ENCODE results near the gene CTBP1.
A peak's percentile ranks its signal among the peaks of the same experiment; 100 is the strongest.
"Not testable (repeated sequence)": the region's sequence is repeated elsewhere in the genome, so short reads cannot be mapped to it uniquely, and the experiment has no call there.

CTBP1 gene

DNA sequence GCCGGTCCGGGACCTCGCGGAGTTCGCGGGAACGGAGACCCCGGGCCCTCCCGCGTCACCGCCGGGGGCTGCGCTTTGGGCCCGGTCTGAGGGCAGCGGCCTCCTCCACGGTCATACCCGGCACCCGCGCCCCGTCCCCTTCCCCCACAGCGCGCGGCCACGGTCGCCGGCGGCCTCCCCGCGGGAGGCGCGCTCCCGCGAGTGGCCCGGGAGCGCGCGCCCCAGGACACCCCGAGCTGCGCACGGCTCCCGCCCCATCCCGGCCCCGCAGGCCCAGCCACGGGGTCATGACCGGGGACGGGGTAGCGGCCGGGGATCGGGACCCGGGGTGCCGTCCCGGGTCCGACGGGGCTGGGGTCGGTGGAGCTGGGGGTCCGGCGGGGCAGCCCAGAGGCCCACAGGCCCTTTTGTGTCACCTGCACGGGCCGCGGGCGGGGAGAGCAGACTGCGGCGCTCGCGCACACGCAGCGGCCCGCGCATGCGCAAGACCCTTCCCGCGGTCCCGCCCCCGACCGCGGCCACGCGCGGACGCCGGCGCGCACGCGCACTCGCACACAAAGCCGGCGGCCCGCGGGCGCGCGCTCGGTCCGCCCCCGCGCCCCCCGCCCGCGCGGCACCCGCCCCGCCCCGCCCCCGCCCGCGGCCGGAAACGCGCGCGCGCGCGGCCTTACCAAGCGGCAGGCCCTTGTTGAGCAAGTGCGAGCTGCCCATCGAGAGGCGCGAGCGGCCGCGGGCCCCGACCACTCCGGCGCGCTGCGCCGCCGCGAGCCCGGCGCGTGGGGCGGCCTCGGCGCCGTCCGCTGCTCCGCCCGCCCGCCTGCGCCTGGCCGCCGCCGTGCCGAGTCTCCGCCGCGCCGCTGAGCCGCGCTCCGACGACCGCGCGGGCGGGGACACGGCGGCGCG is at the start of gene CTBP1:
TSS of gene CTBP1 (minus strand) at position 886 of the 903 bp plus-strand sequence. CDS start 7,799 bp downstream, outside the sequence.
- peak; percentile 82 for DNase-seq (ENCODE audit: low spot score)

DNA sequence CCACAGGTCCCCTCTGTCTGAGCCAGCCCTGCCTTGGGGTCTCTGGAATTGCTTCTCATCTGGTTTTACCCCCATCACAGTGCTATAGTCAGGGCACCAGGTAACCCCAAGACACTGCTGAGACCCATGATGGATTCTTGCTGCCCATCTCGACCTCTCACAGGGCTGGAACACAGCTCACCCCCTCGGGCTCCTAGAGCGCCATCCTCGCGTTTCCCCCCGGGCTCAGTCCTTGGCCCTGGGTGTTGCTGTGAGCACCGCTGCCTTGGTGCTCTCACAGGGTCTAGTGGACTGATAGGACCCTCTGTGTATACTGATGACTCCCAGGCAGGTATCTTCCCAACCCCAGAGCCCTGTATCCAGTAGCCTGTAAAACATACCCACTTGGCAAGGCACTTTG is 49.5 kb upstream of the CTBP1 start:
- no peak for DNase-seq (ENCODE audit: low spot score)

DNA sequence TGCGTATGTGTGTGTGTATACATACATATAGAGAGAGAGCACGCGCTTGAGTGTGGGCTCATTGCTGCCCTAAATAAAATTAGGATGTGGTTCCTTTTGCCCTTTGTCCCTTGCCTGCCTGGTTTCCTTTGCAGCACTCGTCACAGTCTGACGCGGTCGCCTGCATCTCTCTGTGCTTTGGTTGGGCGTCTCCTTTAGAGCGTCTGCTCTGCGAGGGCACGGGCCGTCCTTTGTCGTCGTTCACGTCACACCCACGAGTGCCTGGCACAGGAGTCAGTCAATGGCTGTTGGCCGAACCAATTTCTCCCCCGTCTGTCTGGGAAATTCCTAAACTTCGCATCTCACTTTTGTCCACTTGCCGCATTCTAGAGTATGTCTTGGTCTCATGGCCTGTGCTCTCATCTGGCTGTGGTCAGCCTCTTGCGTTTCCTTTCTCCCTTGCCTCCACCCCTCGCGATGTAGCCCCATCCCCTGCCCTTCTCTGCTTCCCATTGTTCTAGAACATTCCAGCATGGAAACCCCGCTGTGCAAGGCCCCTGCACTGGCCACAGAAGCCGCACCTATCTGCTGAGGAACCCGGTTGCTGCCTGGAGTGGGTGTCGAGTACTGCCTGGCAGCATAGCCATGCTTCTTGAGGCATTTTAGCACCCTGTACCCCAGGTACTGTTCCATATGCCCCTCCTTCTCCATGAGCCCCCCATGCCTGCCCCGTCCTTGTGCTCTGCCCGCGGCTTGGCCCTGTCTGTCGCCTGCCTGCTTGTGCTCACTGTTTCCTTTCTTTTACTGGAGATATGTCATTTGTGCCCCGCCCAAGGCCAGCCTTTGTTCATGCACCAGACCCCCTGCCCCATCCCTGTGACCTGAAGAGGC is 48.8 kb upstream of the CTBP1 start:
- DNase-seq (ENCODE audit: low spot score): no peak

DNA sequence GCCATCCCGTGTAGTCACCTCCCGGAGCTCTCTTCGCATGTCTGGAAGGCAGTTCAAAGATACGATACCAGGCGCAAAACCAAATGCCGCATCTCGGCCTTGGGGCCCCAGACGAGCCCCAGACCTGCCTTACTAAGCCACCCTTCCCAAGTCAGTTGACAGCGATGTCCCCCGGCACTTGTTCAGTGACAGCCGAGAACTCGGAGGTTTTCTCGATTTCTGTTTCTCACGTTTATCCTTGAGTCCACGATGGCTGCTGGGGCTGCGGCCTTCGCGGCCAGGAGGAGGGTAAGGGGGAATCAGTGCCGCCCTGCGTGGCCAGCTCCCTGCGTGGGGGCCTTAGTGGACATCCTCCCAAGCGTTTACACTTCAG is 48.1 kb upstream of the CTBP1 start:
- no peak for DNase-seq (ENCODE audit: low spot score)

DNA sequence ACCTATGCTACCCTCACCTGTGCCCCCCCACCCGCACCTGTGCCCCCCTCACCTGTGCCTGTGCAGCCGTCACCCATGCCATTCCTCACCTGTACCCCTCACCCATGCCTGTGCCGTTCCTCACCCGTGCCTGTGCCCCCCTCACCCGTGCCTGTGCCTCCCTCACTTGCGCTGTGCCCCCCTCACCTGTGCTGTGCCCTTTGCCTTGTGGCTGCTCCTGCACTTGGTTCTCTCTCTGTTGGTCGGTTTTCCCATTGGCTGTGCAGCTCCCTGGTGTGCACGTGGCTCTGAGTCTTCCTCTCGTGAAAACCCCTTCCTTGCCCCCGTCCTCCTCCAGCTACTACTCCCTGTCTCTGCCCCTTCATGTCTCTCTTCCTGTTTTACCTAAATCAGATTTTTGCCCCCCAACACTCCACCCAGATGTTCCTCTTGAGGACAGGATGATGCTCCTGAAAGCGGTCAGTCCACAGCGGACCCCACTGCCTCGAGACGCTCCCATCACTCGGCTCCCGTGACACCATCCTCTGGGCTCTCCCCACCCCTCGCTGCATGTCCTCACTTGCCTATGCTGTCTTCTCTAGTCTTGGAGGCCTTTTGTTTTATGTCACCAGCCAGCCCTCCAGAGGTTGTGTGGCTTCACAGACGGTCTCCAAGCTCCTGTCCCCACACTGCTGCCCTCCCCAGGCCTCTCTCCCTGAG is 47.5 kb upstream of the CTBP1 start:
- DNase-seq (ENCODE audit: low spot score): no peak

DNA sequence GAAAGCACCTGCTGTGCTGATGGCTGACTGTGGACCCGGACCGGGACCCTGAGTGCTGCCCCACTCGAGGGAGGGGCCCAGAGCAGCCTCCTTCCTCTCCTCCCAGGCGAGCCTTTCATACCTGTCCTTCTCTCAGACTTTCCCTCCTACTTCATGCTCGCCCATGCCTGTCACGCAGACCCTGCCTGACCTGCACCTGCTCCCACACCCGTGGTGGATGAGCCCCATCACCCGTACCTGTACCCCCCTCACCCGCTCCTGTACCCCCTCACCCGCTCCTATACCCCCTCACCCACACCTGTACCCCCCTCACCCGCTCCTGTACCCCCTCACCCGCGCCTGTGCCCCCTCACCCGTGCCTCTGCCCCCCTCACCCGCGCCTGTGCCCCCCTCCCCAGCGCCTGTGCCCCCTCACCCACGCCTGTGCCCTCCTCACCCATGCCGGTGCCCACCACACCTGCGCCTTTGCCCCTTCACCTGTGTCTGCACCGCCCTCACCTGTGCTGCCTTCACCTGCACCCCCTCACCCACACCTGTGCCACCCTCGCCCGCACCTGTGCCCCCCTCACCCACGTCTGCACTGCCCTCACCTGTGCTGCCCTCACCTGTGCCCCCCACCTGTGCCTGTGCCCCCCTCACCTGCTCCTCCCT is 46.6 kb upstream of the CTBP1 start:
- DNase-seq (ENCODE audit: low spot score): no peak

DNA sequence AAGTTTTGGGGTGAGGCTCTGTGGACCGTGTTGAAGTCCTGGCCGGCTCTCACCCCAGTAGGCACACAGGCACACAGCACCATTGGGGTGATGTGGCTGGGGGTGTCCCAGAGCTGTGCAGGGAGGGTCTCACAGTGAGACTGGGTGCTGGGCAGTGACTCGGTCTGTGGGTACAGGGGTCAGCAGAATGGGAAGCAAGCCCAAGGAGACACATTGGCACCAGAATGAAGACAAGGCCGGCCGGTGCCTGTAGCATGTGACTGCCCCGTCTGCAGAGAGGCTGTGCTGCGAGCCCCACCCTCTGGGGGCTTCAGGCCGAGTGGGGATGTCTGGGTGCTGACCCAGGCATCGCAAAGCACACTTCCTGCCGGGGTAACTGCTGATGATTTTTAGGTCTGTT is 46.0 kb upstream of the CTBP1 start:
- DNase-seq (ENCODE audit: low spot score): no peak

DNA sequence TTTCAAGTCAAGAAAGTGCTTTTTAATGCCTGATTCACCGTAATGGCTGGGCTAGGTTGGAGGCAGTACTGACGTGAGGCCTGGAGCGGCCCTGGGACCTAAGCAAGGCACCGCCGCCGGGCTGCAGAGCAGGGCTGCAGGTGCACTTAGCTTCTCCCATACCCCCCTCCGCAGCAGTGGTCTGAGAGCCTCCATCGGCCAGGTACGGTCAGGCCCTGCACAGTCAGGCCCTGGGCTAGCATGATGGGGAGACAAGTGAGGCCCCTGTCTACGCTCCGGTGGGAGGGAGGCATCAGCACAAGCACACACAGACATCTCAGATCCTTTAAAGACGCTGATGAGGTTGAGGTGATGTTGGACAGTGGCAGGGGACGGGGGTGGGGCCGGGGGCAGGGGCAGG is 45.5 kb upstream of the CTBP1 start:
- no peak for DNase-seq (ENCODE audit: low spot score)

DNA sequence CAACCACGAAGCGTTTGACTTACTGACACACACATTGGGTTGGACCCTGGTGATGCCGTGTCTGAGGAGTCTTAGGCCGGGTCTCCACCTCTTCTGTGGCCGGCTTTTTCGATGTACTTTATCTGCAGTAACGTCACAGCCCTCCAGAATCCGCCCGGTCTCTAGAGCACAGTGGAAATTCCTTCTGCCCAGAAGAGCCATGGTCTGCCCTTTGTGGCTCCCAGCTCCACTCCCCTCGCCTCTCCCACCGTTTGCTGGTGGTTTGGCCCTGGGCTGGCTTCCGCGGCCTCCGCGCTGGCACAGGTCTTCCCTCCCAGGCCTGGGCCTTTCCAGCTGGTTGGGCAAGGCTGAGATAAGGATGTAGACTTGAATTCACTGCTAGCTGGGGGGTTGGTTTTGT is 45.1 kb upstream of the CTBP1 start:
- no peak for DNase-seq (ENCODE audit: low spot score)

DNA sequence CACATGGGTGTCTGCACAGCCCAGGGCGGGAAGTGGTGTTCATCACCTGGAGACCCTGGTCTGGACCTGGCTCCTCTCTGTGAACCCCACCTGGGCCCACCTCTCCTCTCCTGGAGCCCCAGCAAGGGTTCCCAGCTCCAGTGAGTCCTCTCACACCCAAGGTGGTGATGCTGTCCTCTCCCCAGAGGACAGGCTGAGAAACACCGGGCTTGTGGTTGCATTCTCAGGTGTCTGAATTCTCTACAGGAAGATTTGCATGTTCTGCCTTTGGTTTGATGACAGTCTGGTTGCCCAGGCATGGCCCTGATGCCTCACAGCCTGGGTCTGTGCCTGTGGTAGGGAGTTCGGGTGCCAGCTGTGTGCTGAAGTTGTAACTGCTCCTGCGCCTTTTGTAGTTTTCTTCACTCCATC is 44.6 kb upstream of the CTBP1 start:
- no peak for DNase-seq (ENCODE audit: low spot score)

DNA sequence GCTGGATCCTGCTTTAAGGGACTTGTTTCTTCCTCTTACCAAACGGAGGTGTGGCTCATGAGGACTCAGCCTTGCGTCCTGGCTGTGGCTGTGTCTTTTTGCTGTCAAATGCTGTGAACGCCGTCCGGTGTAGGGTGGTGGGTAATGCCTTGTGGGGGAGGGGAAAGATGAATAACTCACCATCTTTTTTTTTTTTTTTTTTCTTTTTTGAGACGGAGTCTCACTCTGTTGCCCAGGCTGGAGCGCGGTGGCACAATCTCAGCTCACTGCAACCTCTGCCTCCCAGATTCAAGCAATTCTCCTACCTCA is 43.7 kb upstream of the CTBP1 start:
- not testable (repeated sequence) for DNase-seq (ENCODE audit: low spot score)

DNA sequence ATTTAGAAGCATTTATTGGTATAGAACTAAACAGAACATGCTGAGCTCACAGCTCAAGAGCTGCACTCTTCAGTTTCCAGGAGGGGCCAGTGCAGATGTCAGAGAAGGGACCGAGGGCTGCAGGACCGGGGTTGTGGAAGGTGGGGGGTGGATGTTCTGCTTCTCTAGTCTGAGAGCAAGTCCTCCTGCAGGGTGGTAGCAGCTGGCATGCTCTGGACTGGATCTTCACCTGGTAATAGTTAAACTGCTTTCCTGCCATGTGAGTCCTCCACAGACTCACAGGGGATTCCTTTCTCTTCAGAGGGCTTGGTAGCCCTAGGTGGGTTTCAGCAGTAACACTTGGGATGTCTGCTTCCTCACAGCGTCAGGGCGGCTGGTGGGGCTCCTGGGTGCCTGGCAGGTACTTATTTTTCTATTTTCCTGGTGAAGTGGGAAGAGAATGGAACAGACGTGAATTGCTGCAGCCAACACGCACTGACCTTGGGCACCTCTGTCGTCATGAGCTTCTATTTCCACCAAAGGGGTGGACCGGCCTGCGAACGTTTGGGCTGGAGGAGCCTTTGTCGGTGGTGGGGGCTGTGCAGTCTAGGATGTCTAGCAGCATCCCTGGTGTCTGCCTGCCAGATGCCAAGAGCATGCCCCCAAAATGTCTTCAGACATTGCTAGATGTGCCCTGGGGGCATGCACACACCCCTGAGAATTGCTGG is 43.2 kb upstream of the CTBP1 start:
- DNase-seq (ENCODE audit: low spot score): no peak

DNA sequence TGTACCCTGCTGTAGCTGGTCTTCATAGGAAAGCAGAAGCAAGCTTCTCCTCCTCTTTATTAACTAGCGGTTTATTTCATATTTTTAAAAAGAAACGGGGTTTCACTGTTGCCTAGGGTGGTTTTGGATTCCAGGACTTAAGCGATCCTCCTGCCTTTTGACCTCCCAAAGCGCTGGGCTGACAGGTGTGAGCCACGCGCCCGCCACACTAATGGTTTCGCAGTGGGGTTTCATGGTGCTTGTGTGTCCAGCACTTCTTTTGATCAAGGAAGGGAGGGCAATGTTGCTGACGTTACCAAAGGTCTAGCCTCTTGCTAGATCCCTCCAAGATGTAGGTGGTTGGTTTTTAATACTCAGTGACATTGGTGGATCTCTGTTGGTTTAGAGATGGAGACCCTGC is 42.2 kb upstream of the CTBP1 start:
- no peak for DNase-seq (ENCODE audit: low spot score)

DNA sequence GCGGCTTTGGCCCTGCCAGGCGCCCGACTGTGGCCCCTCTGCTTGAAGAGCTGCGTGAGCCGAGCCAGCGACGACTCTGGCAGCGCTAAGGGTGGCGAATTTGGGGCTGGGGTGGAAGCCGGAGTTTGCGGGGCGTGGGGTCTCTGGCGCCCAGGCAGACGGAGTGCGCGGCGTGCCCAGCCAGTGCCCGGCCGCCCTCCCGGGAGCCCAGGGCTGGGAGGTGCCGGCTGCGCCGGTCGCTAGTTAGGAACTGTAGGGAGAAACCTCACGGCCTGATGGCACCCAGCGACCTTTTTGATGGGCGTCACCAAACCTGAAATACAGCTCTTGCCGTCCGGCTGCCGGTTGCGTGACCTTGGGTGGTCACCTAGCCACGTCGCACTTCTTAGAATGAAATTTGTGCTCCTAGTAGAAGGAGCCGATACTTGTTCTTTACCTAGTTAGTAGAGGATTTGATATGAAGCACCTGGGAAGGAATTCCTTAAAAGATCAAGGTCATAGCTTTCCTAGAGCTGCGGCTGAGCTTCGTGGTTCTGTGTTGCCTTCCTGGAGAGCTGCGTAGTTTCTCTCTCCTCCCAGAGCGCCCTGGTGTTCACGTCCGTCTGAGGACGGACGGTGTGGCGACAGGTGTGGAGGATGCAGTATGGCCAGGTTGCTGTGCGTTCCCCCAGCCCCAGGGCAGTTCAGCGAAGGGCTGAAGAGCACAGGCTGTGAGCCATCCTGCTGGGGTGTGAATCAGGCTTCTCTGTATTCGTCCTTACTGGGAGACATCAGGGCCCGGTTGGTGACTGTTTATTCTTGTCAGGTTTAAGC is 41.4 kb upstream of the CTBP1 start:
- DNase-seq (ENCODE audit: low spot score): no peak

DNA sequence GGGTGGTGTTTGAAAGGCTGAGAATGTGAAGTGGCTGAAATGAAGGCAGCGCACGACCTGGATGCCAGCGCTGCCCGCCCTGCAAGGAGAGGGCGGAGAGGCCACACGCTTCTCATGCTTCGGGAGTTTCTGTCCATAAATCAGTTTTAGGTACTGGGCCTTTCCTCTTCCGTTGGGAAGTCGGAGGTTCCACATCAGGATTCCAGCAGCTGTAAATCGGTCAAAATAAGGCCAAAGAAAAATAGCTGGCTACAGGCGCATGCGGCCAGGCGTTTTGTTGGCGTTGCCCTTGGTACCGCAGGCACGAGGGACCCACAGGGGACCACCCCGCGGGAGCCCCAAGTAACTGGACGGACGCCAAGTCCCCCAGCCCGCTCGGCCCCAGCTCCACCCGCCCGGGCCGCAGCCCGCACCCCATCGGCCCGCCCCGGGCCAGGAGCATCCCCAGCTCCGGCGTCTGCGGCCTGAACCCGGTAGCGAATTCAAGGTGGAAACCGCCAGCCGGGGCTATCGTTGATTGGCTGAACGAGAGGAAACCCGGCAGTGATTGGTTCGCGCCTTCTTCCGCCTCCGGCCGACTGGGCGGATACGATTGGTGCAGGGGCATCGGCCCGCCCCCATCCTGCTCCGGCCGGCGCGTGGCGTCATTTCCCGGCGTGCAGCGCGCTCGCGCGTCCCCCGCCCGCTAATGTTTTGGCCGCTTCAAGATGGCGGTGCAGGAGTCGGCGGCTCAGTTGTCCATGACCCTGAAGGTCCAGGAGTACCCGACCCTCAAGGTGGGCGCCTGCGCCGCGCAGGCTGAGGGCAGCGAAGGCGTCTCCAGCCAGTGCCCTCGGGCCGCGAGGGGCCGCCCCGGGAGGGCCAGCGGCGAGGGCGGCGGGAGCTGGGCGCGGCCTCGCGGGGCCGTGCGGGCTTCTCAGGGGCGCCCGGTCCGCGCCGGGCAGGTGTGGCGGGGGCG is 40.6 kb upstream of the CTBP1 start, which contains the start of gene MAEA:
TSS of gene MAEA (plus strand) at position 685 of the 958 bp plus-strand sequence. CDS start at position 708, 23 bp downstream.
- DNase-seq (ENCODE audit: low spot score): peak; percentile 99

DNA sequence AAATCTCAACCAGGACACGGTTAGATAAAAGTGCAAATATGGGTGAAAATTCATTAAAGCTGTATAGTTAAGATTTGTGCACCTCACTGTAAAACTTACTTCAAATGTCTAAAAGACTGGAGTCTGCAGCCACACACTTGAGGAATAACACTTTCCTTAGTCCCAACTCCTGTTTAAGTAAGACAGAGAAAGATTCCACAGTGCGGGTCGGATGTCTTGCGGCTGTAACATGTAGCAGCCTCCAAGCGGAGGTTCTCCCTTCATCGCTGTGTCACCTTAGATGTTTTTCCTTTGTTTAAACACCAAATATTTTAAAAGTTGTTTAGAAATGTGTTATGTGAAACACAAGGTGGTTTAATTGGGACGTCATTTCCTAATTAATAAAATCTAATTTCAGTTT is 39.9 kb upstream of the CTBP1 start:
- DNase-seq (ENCODE audit: low spot score): no peak

DNA sequence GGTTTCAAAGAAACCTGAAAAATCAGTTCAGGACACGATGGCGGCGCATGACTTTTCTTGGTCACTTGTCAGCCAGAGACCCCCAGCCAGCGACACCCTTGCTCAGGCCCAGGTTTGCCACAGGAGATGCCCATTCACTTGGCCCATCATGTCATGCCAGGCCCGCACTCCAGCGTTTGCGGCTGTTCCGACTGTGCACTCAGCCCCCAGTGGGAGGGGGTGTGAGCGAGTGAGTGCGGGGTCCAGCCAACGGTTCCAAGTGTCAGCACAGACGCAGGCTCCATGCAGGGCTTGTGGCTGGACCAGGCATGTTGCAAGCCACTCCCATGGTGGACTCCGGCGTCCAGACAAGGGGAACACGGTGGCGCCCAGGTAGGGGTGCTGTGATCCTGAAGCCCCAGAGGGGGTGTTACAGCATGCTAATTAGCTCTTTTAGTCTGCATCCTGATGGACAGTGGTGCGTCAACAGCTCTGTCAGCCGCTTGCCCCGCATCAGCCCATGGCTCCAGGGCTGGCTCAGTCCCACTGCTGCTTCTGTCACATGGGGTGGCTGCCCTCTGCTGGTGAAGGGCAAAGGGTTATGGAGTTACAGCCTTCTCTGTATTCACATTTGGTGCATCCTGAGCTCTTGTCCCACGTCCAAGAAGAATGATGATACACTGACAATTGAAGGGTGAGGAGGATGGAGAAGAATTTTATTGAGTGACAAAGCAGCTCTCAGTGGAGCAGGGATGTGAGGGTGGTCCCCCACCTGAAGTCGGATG is 37.0 kb upstream of the CTBP1 start:
- DNase-seq (ENCODE audit: low spot score): peak; percentile 42

DNA sequence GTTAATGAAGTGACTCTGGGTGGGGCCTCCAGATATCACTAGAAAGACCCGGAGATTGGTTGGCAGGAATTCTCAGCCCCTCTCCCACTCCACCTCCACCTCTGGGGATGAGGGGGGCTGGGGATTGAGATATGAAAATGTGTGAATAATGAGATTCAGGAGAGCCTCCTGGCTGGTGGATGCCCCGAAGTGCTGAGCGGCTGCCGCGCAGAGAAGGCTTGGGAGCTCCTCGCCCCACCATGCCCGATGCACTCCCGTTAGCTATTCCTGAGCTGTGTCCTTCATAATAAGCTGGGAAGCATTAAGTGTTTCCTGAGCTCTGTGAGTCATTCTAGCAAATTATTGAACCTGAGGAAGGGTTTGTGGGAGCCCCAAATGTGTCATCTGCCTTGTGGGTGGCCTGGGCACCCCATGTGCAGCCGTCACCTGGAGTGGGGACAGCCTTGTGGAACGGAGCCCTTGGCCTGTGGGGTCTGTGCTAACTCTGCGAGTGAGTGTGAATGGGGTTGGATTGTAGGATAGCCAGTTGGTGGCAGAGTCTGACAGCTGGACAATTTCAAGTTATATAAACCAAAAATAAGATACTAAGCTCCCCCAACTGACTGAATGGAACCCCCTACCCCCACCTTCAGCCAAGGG is 36.3 kb upstream of the CTBP1 start:
- no peak for DNase-seq (ENCODE audit: low spot score)

Data from activated CD4-positive, alpha-beta T cell treated with anti-CD3 and anti-CD28 coated beads, Interleukin-2, Interleukin-4, amounts not matched to agents 100 ng/mL and 50 ng/mL, durations not matched to agents 16 hours and 8 hours (primary cell).